Mammary epithelial cell (primary cell): ENCODE results near the gene ATP13A4.

Experiments
- CTCF ChIP-seq, 2 donors: IDR thresholded peaks in 1 of 2; conservative IDR thresholded peaks in 1 of 2; 2 replicates each; pipeline ENCODE4 v1.5.1; 2011 to 2012; ENCODE audit warnings: inconsistent platforms in 2 of 2, low read length in 2 of 2, mild to moderate bottlenecking in 2 of 2, control low read depth in 1 of 2, low read depth in 1 of 2; ENCODE audit not compliant: insufficient read depth in 1 of 2; ENCODE audit errors: extremely low read depth in 1 of 2
- EZH2 ChIP-seq: IDR thresholded peaks from 2 replicates; pipeline ENCODE4 v1.6.1; 2012; ENCODE audit warnings: low read length, inconsistent platforms, borderline replicate concordance

- TF ChIP-seq CTCF (conservative IDR thresholded peaks at IDR 0.05 in 1 of 2, IDR thresholded peaks at IDR 0.05 in 1 of 2; ENCODE audit: extremely low read depth in 1 of 2, insufficient read depth in 1 of 2, low read depth in 1 of 2, low read length in 2 of 2) = no peak
- no peak for TF ChIP-seq EZH2
These were observed 84.0 kb downstream of the ATP13A4 start for GRCh38 chr3:193470710-193471109.
